GM06990 (cell line): ENCODE measurements around the gene PRKCB.

Experiments used
- DNase-seq: peaks from one replicate; pipeline ENCODE4 v3.0.0-alpha.2; 2011; ENCODE audit not compliant: insufficient read length; ENCODE audit errors: extremely low read depth
- H3K27me3 ChIP-seq: replicated peaks from 2 replicates; pipeline ENCODE4 v1.6.0; 2011; ENCODE audit warnings: low read length; ENCODE audit not compliant: control insufficient read depth, insufficient read depth
- H3K36me3 ChIP-seq: 2 replicates; pipeline ENCODE4 v1.5.1; 2011; ENCODE audit warnings: low read length; ENCODE audit not compliant: control insufficient read depth, insufficient read depth
- H3K4me3 ChIP-seq: replicated peaks from 2 replicates; pipeline ENCODE4 v1.5.1; 2011; ENCODE audit warnings: low read depth, mild to moderate bottlenecking, control low read depth, low read length
- CTCF ChIP-seq: IDR thresholded peaks from 2 replicates; pipeline ENCODE4 v1.5.1; 2011; ENCODE audit warnings: low read length, control low read depth, mild to moderate bottlenecking, inconsistent platforms; ENCODE audit not compliant: insufficient read depth, poor library complexity, severe bottlenecking

Gene PRKCB

GRCh38 chr16:24135624-24136565 lies 300.1 kb downstream of the PRKCB start:
- peaks cover 7% of the 10 kb centered on the region for H3K36me3 ChIP-seq
- H3K27me3 ChIP-seq, result no peaks in the 10 kb centered on the region
- TF ChIP-seq CTCF, result no peak
- DNase-seq, result no peak
- H3K4me3 ChIP-seq, result no peak overlapping the region

GRCh38 chr16:24138024-24138423 lies 302.2 kb downstream of the PRKCB start:
- Histone ChIP-seq H3K4me3 (no peak overlapping the region), H3K36me3 (peaks cover 9% of the 10 kb centered on the region), H3K27me3 (no peaks in the 10 kb centered on the region)
- no peak for TF ChIP-seq CTCF
- no peak for DNase-seq

- no peaks in the 10 kb centered on the region for H3K27me3 ChIP-seq
- no peak for DNase-seq
- H3K4me3 ChIP-seq, result no peak overlapping the region
- H3K36me3 ChIP-seq, result peaks cover 6% of the 10 kb centered on the region
- TF ChIP-seq CTCF, result no peak
These were observed 302.8 kb downstream of the PRKCB start for GRCh38 chr16:24138575-24138974.

GRCh38 chr16:24139282-24139681 lies 303.5 kb downstream of the PRKCB start:
- H3K27me3 ChIP-seq, result no peaks in the 10 kb centered on the region
- peaks cover 5% of the 10 kb centered on the region for H3K36me3 ChIP-seq
- TF ChIP-seq CTCF, result no peak
- H3K4me3 ChIP-seq, result no peak overlapping the region
- DNase-seq, result no peak

GRCh38 chr16:24140730-24141129 lies 304.9 kb downstream of the PRKCB start:
- Histone ChIP-seq H3K27me3 (no peaks in the 10 kb centered on the region), H3K4me3 (no peak overlapping the region), H3K36me3 (peaks cover 10% of the 10 kb centered on the region)
- DNase-seq, result no peak
- no peak for TF ChIP-seq CTCF
